GM19467 (cell line): ENCODE measurements around the gene GRAMD4.
"Not testable (repeated sequence)": the region's sequence is repeated elsewhere in the genome, so short reads cannot be mapped to it uniquely, and the experiment has no call there.

Source experiments
- ATAC-seq: cut with Tn5 transposase; IDR thresholded peaks from one replicate; pipeline ENCODE4 v1.9.1; 2021; ENCODE audit warnings: mild to moderate bottlenecking, moderate library complexity; ENCODE audit not compliant: unreplicated experiment

The GRAMD4 gene

DNA sequence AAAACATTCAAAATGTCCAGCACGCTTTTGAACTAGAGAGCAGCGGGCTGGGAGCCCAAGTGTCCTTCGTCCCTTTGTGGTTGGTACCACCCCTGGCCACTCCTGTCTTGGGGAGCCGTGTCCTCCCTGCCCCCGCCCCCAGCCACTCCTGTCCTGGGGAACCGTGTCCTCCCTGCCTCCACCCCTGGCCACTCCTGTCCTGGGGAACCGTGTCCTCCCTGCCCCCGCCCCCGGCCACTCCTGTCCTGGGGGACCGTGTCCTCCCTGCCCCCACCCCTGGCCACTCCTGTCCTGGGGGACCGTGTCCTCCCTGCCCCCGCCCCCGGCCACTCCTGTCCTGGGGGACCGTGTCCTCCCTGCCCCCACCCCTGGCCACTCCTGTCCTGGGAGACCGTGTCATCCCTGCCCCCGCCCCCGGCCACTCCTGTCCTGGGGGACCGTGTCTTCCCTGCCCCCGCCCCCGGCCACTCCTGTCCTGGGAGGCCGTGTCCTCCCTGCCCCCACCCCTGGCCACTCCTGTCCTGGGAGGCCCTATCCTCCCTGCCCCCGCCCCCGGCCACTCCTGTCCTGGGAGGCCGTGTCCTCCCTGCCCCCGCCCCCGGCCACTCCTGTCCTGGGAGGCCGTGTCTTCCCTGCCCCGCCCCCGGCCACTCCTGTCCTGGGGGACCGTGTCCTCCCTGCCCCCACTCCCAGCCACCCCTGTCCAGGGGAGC, 14.9 kb downstream of the GRAMD4 start:
- ATAC-seq, result not testable (repeated sequence)

GRCh38 chr22:46635756-46636155, 15.6 kb downstream of the GRAMD4 start:
- no peak for ATAC-seq

GRCh38 chr22:46636221-46637002, 16.2 kb downstream of the GRAMD4 start:
- ATAC-seq, result no peak

- no peak for ATAC-seq
These were observed 17.8 kb downstream of the GRAMD4 start for GRCh38 chr22:46637711-46638600.

DNA sequence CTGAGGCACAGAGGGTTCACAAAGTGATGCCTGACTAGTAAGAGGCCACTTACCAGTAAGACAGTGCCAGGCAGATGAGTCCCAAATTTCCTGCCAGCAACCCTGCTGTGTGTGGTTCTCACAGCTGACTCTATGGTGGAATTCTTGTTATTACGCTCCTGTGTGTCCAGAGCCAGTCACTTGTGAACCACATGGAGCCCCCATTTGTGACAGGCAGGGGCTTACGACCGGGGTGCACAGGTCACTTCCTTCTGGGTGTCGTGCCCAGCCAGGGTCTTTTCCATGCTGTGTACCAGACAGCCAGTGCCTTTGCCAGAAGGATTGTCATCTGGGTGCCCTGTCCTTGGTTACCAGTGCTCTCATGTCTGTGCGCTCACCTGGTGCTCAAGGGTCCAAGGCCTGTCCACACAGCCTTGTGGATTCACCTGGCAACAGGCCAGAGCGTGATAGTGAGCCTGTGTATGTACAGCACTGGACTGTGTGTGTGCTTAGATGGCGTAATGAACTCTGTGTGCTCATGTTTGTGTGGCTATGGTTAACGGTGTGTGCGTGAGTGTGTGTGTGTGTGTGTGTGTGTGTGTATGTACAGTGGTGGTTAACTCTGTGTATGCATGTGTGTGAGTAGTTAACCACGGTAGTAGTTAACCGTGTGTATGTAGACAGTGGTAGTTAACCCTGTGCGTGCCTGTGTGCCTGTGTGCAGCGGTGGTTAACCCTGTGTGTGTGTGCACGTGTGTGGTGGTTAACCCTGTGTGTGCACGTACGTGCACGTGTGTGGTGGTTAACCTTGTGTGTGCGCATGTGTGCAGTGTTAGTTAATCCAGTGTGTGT, 18.6 kb downstream of the GRAMD4 start:
- no peak for ATAC-seq

DNA sequence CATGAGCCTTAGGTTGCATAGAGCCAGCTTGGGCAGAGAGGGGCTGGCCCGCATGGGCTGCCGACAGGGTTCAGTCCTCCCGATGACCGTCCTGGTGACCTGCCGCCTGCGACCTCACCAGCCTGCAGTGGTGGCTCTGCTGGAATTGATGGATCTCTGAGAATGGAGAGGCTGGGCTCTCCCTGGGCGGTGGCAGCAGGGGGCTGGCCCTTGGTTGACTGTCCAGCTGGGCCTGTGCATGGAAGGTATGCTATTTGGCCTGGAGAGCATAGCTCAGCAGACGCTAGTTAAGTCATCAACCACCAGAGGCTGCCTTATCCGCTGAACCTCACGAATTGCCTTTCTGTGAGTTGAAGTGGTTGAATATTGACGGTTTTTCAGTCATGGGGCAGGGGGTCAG, 19.7 kb downstream of the GRAMD4 start:
- no peak for ATAC-seq

GRCh38 chr22:46640293-46641055, 20.3 kb downstream of the GRAMD4 start:
- no peak for ATAC-seq

GRCh38 chr22:46641811-46642266, 21.7 kb downstream of the GRAMD4 start:
- no peak for ATAC-seq

DNA sequence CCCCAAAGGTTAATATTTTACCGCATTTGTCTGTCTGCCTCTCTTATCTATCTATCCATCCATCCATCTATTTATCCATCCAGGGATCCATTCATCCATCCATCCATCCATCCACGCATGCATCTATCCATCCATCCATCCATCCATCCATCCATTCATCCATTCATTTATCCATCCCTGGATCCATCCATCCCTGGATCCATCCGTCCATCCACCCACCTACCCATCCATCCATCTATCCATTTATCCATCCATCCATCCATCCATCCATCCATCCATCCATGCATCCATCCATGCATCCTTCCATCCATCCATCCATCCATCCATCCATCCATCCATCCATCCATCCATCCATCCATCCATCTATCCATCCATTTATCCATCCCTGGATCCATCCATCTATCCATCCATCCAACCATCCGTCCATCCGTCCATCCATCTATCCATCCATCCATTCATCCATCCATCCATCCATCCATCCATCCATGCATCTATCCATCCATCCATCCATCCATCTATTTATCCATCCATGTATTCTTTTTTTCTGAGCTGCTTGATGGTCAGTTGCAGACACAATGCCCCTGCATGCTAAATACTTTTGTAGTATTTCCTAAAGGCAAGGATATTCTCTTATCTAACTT, 22.8 kb downstream of the GRAMD4 start:
- ATAC-seq, result not testable (repeated sequence)

DNA sequence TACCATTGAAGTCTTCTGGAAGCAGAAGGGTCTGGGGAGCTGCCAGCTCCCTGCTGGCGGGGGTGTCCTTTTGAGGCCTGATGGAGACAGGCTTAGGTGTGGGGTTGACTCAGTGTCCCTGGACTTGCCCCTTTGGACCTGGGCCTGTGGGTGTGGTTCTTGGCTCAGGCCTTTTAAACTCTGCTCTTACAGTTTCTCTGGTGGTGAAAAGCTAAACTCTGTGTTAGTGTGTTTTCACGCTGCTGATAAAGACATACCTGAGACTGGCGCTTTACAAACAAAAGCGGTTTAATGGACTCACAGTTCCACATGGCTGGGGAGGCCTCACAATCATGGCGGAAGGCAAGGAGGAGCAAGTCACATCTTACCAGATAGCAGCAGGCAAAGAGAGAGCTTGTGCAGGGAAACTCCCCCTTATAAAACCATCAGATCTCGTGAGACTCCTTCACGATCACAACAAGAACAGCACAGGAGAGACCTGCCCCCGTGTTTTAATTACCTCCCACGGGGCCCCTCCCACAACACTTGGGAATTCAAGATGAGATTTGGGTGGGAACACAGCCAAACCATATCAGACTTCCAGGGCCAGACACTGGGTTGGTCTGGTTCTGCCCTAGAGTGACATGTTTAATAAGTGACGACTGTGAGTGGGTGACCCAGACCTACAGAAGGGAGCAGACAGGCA, 26.5 kb downstream of the GRAMD4 start:
- ATAC-seq, result no peak

DNA sequence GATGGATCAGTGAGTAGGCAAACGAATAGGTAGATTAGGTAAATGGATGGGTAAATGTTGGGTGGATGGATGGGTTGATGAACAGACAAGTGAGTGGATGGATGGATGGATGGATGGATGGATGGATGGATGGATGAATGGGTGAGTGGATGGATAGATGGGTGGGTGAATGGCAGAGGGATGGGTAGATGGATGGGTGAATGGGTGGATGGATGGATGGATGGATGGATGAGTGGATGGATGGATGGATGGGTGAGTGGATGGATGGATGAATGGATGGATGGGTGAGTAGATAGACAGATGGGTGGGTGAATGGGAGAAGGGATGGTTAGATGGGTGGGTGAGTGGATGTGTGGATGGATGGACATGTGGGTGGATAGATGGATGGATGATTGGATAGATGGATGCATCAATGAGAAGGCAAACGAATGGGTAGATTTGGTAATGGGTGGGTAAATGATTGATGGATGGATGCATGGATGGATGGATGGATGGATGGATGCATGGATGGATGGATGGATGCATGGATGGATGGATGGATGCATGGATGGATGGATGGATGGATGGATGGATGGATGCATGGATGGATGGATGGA, 28.1 kb downstream of the GRAMD4 start:
- not testable (repeated sequence) for ATAC-seq

- ATAC-seq, result no peak
These were observed 29.2 kb downstream of the GRAMD4 start for GRCh38 chr22:46649141-46650077.

DNA sequence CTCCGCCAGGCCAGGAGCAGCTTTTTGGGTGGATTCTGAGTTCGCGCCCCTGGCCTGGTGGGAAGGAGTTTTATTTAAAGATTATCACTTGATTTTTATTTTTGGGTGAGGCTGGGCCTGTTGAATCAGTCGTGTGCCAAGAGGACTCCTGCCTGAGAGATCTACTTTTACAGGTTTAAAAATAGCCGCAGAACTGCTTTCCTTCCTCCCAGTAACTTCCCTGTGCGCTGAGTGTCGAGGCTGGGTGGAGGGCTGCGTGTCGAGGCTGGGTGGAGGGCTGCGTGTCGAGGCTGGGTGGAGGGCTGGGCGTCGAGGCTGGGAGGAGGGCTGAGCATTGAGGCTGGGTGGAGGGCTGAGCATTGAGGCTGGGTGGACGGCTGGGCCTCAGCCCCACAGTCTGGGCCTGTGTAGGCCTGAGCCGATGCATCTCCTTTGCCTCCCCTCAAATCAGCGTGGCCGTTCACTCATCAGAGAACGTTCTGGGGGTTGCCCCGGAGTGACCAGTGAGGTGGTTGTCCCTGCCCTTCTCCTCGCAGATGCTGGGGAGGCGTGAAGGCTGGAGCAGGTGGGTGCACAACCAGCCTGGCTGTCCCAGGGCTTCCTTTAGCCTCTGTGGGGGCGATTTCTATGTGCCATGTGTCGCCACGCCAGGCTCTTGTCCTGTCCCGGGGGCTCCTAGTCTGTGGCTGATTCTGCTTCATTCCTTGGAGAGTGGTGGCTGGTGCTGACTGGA, 30.1 kb downstream of the GRAMD4 start:
- no peak for ATAC-seq

DNA sequence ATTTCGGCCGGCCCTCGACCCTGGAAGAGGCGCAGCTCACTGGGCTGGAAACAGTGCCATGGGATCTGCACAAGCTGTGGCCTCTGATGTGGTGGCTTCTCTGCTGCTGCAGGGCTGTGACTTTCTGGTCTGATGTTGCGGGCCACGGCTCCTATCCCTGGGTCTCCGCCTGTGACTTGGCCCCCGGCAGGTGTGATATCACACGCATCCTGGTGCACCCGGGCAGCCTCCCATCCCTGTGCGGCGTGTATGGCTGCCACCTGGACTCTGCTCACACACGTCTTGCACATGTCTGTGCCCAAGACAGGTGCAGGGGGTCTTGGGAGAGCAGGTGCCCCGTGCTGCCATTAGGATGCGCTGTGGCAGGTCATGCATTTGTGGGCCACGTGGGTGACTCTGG, 31.1 kb downstream of the GRAMD4 start:
- ATAC-seq, result no peak

DNA sequence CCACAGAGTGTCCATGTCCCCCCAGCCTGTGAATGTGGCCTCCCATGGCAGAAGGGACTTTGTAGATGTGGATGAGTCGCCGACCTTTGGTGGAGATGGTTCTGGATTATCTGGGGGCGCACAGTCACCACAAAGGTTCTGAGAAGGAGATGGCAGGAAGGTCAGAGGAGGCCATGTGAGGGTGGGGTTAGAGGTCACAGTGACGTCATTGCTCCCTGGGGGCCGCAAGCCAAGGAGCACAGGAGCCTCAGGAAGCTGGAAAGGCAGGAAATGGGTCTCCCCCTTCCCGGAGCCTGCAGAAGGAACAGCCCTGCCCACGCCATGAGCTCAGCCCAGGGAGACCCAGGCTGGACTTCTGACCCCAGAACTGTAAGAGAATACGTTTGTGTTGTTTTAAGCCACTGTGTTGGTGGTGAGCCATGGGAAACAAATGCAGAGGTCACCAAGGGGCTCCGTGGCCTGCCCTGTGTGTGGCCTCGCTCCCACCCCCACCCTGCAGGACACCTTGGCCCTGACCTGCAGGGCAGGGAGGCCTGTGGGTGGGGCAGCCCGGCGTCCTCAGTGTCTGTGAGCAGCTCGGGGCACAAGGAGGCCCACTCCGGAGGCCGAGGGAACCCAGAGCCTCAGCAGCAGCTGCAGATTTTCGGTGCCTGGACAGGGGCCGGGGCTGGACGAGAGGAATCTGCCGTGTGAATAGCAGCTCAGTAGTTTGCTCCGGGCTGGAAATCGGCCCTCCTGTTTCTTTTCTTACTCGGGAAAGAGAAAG, 32.1 kb downstream of the GRAMD4 start:
- no peak for ATAC-seq

DNA sequence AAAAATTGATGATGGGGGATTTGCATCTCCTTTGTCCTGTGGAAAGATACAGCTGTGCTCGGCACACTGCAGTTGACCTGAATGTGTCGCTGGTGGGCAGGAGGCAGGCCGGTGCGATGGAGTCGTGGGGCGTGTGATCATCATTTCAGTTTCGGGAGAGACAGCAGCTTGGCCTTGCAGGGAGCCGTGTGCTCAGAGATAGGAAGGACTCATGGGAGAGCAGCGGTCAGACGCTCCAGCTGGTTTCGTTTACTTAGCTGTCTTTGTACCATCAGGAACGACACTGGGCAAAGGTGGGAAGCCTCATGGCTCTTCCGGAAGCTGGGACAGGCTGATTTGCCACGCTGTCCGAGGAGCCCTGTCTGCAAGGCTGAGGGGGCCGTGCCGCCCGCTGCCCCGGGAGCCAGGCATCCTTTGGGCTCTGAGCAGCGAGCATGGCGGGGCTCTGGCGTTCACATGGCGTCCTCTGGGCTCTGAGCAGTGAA, 32.7 kb downstream of the GRAMD4 start:
- ATAC-seq, result no peak
